HG03520 (cell line): ENCODE results near the gene CNNM2.
A peak's percentile ranks its signal among the peaks of the same experiment; 100 is the strongest.
"Not testable (repeated sequence)": the region's sequence is repeated elsewhere in the genome, so short reads cannot be mapped to it uniquely, and the experiment has no call there.

Source experiments
- ATAC-seq: cut with Tn5 transposase; IDR thresholded peaks from one replicate; pipeline ENCODE4 v1.9.1; 2021; ENCODE audit warnings: mild to moderate bottlenecking, moderate library complexity; ENCODE audit not compliant: unreplicated experiment

Gene CNNM2

GRCh38 chr10:103021900-103022293 lies 103.8 kb downstream of the CNNM2 start:
- ATAC-seq: no peak

- no peak for ATAC-seq
These were observed 107.6 kb downstream of the CNNM2 start for GRCh38 chr10:103025696-103026095.

DNA sequence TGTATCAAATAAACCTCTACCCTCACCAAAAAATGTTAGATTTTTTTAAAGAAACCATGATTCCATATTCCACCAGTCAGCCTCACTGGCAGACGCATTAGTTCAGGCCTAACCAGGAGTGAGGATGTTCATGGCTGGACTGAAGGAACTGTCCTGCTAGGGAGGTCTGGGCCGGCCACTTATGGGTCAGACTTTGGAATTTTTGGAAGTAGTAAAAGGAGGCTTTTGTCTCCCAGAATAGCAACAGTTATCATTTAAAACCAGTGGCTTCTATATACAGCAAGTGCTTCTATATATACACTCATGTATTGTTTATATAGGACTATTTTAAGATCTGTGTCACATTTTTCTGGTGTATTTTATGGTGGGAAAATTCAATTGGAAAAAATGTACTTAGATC lies 120.5 kb downstream of the CNNM2 start:
- ATAC-seq: no peak

DNA sequence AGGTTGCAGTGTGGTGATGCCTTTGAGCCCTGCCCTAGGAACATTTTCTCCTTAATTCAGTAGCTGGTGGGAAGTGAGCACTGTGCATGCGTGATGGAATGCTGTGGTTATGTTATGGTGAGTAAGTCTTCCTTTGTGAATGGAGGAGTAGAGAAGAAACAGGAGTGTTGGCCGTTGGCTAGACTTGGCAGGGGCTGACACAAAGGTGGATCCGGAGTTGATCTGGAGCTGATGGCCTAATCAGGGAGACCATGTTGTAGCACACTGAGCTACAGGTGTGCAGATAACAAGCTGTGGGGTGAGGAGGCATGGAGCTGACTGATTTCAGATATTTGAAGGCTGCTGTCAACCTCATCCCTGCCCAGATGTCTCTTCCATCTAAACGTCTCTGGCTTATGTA lies 122.3 kb downstream of the CNNM2 start:
- ATAC-seq: no peak

- ATAC-seq: no peak
These were observed 123.3 kb downstream of the CNNM2 start for GRCh38 chr10:103041391-103041790.

- no peak for ATAC-seq
These were observed 124.0 kb downstream of the CNNM2 start for GRCh38 chr10:103042129-103042528.

DNA sequence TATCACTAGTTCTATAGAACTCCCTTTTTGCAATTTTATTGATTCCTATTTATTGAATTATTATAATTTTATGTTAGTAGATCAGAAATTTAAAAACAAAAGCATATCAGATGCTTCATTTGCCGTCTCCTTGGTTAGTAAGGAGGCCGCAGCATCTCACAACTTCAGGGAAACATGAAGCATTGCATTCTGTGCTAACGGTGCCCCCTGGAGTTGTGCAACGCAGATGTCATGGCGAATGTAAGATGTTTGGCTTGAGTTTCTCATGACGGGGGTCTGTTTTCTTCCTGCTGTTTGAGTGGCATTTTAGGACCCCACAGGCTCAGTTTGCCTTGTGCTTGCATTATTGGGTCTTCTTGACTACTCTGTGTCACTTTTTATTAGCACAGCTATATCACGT lies 124.8 kb downstream of the CNNM2 start:
- ATAC-seq: no peak

- no peak for ATAC-seq
These were observed 126.9 kb downstream of the CNNM2 start for GRCh38 chr10:103044942-103045489.

- no peak for ATAC-seq
These were observed 127.9 kb downstream of the CNNM2 start for GRCh38 chr10:103045961-103046360.

- ATAC-seq: no peak
These were observed 129.3 kb downstream of the CNNM2 start for GRCh38 chr10:103047381-103047780.

- ATAC-seq: no peak
These were observed 131.1 kb downstream of the CNNM2 start for GRCh38 chr10:103049237-103049636.

DNA sequence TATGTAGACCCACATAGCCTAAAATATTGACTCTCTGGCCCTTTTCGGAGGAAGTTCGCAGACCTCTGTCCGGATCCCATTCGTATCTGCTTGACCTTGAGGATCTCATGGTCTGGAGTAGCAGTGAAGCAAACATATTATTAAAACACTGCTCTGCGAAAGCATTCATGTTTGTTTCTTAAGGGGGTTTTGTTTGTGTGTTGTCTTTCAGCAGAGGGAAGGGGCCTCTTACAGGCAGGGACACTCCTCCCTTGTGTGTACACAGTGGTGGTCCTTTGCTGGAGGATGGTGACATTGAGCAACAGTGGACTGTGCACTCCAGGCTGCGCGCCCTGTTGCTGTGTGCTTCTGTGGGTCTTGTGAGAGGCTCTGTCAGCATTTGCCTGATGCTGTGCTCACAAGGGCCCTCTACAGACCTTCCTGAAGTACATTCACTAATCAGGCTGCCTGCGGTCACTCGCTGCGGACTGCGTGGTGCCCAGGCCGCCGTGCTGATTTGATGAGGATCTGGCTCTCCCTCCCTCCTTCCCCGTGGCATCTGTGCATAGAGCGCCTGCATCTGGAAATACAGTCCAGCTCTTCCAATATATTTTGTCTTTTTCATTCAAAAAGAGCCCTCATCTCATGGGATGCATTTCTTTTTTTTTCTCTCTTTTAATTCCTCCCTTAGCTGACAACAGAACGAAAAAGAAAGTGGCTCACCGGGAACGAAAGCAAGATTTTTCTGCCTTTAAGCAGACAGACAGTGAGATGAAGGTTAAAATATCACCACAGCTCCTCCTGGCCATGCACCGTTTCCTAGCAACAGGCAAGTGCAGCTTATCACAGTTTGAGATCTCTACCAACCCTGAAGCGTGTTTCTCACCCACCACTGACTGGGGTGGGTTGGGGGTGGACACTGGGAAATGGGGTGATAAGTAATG lies 135.8 kb downstream of the CNNM2 start:
- ATAC-seq: peak; percentile 83

DNA sequence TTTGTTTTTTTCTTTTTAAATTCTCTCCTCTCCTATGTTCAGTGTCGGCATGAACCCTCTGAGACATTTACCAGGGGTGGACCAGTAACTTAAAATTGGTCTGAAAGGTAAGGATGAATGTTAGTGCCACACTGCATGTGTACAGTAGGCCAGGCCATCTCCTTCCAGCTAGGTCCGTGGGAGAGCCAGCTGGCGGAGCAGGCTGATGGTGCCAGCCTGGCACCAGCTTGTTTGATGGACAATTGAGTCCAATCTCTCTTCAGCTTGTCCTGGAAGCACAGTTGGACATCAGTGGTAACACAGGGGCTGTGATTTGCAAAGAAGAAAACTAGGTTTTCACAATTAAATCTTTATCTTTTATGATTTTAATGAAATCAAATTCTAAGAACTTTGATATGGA lies 136.5 kb downstream of the CNNM2 start:
- ATAC-seq: no peak

DNA sequence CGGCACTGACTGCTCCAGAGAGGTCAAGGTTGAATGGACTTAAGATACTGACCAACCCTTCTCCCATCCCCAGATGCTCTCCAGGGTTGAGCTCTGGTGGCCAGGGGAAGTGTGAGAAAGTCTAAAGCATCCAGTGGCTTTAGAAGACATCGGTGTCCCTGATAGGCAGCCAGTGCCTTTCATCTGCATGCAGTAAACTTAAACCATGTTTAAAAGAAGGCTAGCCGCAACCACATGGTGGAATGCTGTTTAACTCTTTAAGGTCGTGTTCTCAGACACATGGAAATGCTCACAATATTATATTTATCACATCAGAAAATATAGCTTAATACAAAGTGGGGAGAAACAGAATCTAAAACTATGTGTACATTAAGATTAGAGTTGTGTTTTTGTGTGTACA lies 137.0 kb downstream of the CNNM2 start:
- no peak for ATAC-seq

- no peak for ATAC-seq
These were observed 139.9 kb downstream of the CNNM2 start for GRCh38 chr10:103058034-103058433.

- ATAC-seq: no peak
These were observed 142.5 kb downstream of the CNNM2 start for GRCh38 chr10:103060575-103060974.

DNA sequence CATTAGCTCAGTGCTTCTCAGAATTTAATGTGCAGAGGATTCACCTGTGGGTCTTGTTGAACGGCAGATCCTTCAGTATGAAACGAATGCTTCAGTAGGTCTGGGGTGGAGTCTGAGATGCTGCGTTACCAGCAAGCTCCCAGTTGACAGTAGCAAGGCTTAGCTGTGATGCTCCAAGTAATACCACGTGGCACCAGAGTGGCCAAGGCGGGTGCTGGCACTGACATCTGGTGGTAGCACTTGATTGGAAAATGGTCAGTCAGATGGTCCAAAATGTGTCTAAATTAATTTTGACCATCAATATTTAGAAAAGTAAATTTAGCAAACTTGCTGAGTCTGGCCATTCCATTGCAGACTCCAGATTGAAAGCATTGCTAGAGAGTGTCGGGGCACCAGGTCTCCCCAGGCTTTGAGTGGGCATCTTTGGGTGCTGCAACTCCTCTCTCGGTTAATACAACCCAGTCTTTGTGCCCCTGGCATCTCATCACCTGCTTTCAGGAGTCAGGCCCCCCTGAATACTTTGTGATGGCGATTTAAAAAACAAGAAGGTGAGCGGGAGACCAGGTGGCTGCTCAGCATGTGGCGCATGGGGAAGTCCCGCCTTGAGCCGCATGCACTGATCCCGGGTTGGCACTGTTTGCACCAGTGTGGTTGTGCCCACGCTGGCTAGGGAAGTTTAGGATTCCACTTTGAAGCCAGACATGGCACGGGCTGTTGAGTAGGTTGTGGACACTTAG lies 144.9 kb downstream of the CNNM2 start:
- no peak for ATAC-seq

- no peak for ATAC-seq
These were observed 146.9 kb downstream of the CNNM2 start for GRCh38 chr10:103064956-103065355.

GRCh38 chr10:103066141-103067098 lies 148.3 kb downstream of the CNNM2 start:
- ATAC-seq: no peak

DNA sequence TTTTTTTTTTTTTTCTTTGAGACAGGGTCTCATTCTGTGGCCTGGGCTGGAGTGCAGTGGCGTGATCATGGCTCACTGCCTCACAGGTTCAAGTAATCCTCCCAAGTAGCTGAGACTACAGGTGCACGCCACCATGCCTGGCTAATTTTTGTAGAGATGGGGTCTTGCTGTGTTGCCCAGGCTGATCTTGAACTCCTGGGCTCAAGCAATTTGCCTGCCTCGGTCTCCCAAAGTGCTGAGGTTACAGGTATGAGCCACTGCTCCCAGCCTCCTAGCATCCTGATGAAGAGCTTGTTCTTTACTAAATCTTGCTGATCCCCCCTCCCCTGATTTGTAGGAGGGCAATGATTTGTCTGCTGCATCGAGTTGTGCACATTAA lies 149.0 kb downstream of the CNNM2 start:
- not testable (repeated sequence) for ATAC-seq

DNA sequence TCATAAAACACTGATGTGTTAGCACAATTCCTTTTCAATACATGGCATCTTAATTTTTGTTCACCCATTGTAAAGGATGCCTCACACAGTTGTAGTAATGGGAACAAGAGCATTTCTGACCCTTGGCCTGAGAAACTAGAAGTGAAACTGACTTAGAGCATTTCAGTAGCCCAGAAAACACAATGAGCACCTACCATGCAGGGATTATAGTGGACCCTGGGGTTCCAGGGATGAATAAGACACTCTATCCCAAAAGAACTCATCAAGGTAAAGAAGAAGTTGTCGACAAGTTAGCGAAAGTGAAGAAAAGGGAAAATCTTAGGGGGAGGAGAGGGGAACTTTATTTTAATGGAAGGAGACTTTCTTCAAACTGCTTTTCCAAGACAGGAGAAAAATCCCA lies 149.4 kb downstream of the CNNM2 start:
- ATAC-seq: no peak
